A549 (cell line): ENCODE data around the gene PAIP2B. TPM values are rescaled to one million over a fixed set of nuclear protein-coding genes. Genes with fewer than 3 reads are reported as not detected.

Source experiments
- ATAC-seq, 2 experiments: fragments of 200-7000 bp in 1 of 2; fragments of >200 bp in 1 of 2; cut with Nextera tagmentation in 1 of 2; cut with Tn5 transposase in 1 of 2; 3 replicates each; pipeline versions ENCODE4 v1.8.0 to v1.9.1; 2018 to 2020; ENCODE audit warnings: mild to moderate bottlenecking in 1 of 2, moderate library complexity in 1 of 2
- CTCF ChIA-PET: fragments of 300-600 bp; sonication (Branson Sonifier 250); formaldehyde crosslinking; extraction: SDS; loops from one replicate; lab custom pipeline; 2021; ENCODE audit warnings: antibody characterized with exemption, inconsistent platforms; lab: Yijun Ruan, JAX
- POLR2A ChIA-PET: fragments of 350-600 bp; formaldehyde crosslinking; extraction: SDS; loops from one replicate; lab custom pipeline; 2021; ENCODE audit warnings: antibody characterized with exemption, inconsistent platforms; lab: Yijun Ruan, JAX
- DNase-seq, 2 experiments: peaks; one replicate each; pipeline versions ENCODE4 v3.0.0 to v3.0.0-alpha.2; 2011 to 2016; ENCODE audit warnings: low read depth in 1 of 2, low spot score in 1 of 2
- FAIRE-seq: peaks from 2 replicates; lab custom pipeline; 2011; peaks lifted over from hg19 to GRCh38; lab: Jason Lieb, UNC
- H3K27ac ChIP-seq, 2 experiments: fragments of >200 bp; sonication (Bioruptor Twin); formaldehyde crosslinking; 3 replicates each; pipeline ENCODE4 v1.5.1; 2016 to 2017
- H3K4me1 ChIP-seq: fragments of >200 bp; sonication (Bioruptor Twin); formaldehyde crosslinking; 3 replicates; pipeline ENCODE4 v1.6.1; 2016
- H3K4me2 ChIP-seq: fragments of >200 bp; sonication (Bioruptor Twin); formaldehyde crosslinking; 3 replicates; pipeline ENCODE4 v1.6.1; 2016
- H3K4me3 ChIP-seq: fragments of >200 bp; sonication (Bioruptor Twin); formaldehyde crosslinking; 3 replicates; pipeline ENCODE4 v1.5.1; 2016
- H3K9me3 ChIP-seq: fragments of >200 bp; sonication (Bioruptor Twin); formaldehyde crosslinking; 3 replicates; pipeline ENCODE4 v1.6.1; 2016
- CEBPB ChIP-seq, 2 experiments: fragments of >200 bp in 1 of 2; sonication (Bioruptor Twin) in 1 of 2; formaldehyde crosslinking in 1 of 2; IDR thresholded peaks; 2 replicates each; pipeline ENCODE4 v1.6.1; 2012 to 2016
- EHMT2 ChIP-seq: fragments of 200-600 bp; sonication (generic); IDR thresholded peaks from 2 replicates; pipeline ENCODE4 v1.6.1; 2016; ENCODE audit warnings: antibody characterized with exemption, low read depth, mild to moderate bottlenecking, moderate library complexity
- GATA3 ChIP-seq: IDR thresholded peaks from 2 replicates; pipeline ENCODE4 v1.6.1; 2012; ENCODE audit warnings: borderline replicate concordance
- HMGXB4 ChIP-seq: fragments of 250-450 bp; sonication (Bioruptor Pico); IDR thresholded peaks from 2 replicates; pipeline ENCODE4 v1.5.0; 2021; ENCODE audit warnings: mild to moderate bottlenecking, moderate library complexity, borderline replicate concordance
- HOXA7 ChIP-seq: fragments of 250-450 bp; sonication (Bioruptor Pico); IDR thresholded peaks from 2 replicates; pipeline ENCODE4 v1.5.0; 2020; ENCODE audit warnings: mild to moderate bottlenecking, moderate library complexity
- HOXB13 ChIP-seq: fragments of 250-450 bp; sonication (Bioruptor Pico); IDR thresholded peaks from 2 replicates; pipeline ENCODE4 v1.5.0; 2020; ENCODE audit warnings: low read depth, mild to moderate bottlenecking, moderate library complexity
- KDM5A ChIP-seq: fragments of 200-600 bp; sonication (generic); IDR thresholded peaks from 2 replicates; pipeline ENCODE4 v1.6.1; 2016; ENCODE audit warnings: antibody characterized with exemption, mild to moderate bottlenecking
- MYC ChIP-seq: IDR thresholded peaks from 2 replicates; pipeline ENCODE4 v1.6.1; 2012; ENCODE audit warnings: mild to moderate bottlenecking, inconsistent platforms, low read length, improper control_type of control experiment, borderline replicate concordance
- NFE2L2 ChIP-seq: fragments of 150-350 bp; conservative IDR thresholded peaks from 2 replicates; pipeline ENCODE4 v1.6.1; 2014; ENCODE audit warnings: low read length
- NPAS2 ChIP-seq: fragments of 250-450 bp; sonication (Bioruptor Pico); IDR thresholded peaks from 2 replicates; pipeline ENCODE4 v1.8.0; 2022; ENCODE audit warnings: mild to moderate bottlenecking, moderate library complexity, borderline replicate concordance
- NR3C1 ChIP-seq: fragments of >200 bp; sonication (Bioruptor Twin); formaldehyde crosslinking; IDR thresholded peaks from 3 replicates; pipeline ENCODE4 v1.6.1; 2017
- PHF8 ChIP-seq: fragments of 200-600 bp; sonication (generic); IDR thresholded peaks from 2 replicates; pipeline ENCODE4 v1.6.1; 2016; ENCODE audit warnings: low read depth, mild to moderate bottlenecking, antibody characterized with exemption, moderate library complexity, borderline replicate concordance
- RCOR1 ChIP-seq: fragments of 150-350 bp; IDR thresholded peaks from 2 replicates; pipeline ENCODE4 v1.6.1; 2014; ENCODE audit warnings: antibody characterized with exemption, low read length, low read depth
- RNF2 ChIP-seq: fragments of 200-600 bp; sonication (generic); IDR thresholded peaks from 2 replicates; pipeline ENCODE4 v1.6.1; 2016; ENCODE audit warnings: low read depth, mild to moderate bottlenecking, antibody characterized with exemption, moderate library complexity, borderline replicate concordance
- SREBF2 ChIP-seq: fragments of 450-650 bp; IDR thresholded peaks from 2 replicates; pipeline ENCODE4 v1.6.1; 2014; ENCODE audit warnings: mild to moderate bottlenecking, moderate library complexity
- TP53 ChIP-seq: fragments of 250-450 bp; sonication (Bioruptor Pico); IDR thresholded peaks from 2 replicates; pipeline ENCODE4 v1.5.0; 2021; ENCODE audit warnings: mild to moderate bottlenecking, moderate library complexity
- ZC3H11A ChIP-seq: fragments of 450-650 bp; IDR thresholded peaks from 2 replicates; pipeline ENCODE4 v1.6.1; 2014; ENCODE audit warnings: antibody characterized with exemption, mild to moderate bottlenecking
- ZFP36 ChIP-seq: fragments of 450-650 bp; IDR thresholded peaks from 2 replicates; pipeline ENCODE4 v1.6.1; 2014; ENCODE audit warnings: borderline replicate concordance; ENCODE audit not compliant: partially characterized antibody
- ZSCAN20 ChIP-seq: fragments of 250-450 bp; sonication (Bioruptor Pico); IDR thresholded peaks from 2 replicates; pipeline ENCODE4 v1.8.0; 2022; ENCODE audit warnings: mild to moderate bottlenecking, moderate library complexity
- WGBS: methylation state at CpG from one replicate; pipeline ENCODE4 v1.1.6; 2017; ENCODE audit errors: missing lambda C conversion rate; 5-methylcytosine and 5-hydroxymethylcytosine counted together
- polyA plus RNA-seq, 4 experiments: library from polyadenylated mRNA; depleted of rRNA in 3 of 4; stranded (reverse); fragments of >200 nt; fragmentation: RNase III in 1 of 4; extraction: RNeasy Plus Mini Kit Qiagen cat#74134 plus additional on column Dnase treatment in 1 of 4; gene quantifications; 2 replicates in 3 of 4; 3 replicates in 1 of 4; pipeline ENCODE4 v1.2.3, GENCODE V29; 2011 to 2017

Gene PAIP2B
- polyA plus RNA-seq, 2 of the 4 experiments (the other 2 are of a cell fraction): 0.70 to 0.84 TPM

DNA sequence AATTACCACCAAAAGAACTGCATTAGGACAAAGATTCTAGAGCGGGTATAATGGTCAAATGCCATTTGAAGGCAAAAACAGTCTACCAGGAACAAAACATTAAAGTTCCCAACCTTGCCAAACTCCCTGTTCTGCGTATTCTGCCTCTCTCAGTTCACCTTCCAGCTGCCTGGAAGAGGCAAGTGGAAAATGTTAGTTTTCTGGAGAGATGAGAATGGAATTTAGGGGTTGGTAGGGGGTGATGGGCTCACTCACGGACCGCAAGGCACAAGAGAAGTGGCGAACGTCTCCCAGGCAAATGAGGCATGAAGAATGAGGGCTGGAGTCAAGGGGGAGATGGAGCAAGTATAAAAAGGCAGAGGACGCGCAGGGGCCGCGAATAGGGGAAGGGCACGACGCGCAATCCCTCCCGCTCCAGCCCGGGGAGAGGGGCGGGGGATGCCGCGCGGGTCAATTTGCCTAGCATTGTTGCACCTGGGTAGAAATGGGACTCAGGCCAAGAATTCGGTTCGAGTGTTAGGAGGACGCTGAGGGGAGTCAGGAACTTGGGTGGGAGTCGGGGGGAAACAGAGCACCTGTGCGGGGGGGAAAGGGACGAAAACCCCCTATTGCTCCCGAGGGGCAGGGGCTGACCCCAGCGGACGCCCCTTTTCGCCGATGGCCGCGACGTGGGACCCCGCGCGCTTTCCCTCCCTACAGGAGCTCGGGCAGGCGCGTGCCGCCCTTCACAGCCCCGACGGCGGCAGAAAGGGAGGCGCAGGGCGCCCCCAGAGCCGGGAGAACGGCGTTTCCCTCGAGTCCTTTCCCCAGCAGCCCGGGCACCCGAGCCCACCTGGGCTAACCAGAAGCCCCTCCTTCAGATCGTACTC, 573 bp downstream of the PAIP2B start (continued):
- TF ChIP-seq RCOR1 (no peak), MYC (no peak), NPAS2 (CRISPR knock-in tag) (no peak)

GRCh38 chr2:71224935-71225334, 2.0 kb downstream of the PAIP2B start:
- peaks cover 10% of the 10 kb centered on the region; the same call in 2 of the 3 replicates for H3K9me3 ChIP-seq
- no peak for DNase-seq
- H3K4me3 ChIP-seq: no peak overlapping the region
- POLR2A ChIA-PET: no interaction called here
- no peak overlapping the region for H3K27ac ChIP-seq
- no peak for ATAC-seq
- H3K4me2 ChIP-seq: no peak overlapping the region
- CTCF ChIA-PET: interaction anchor here (0.6 to 4.8 kb wide), 18 partner anchors 11 to 1009 kb away, joined by 3 to 54 read pairs (median 6); partner anchors contain the start of gene ZNF638
- peaks cover 5% of the 10 kb centered on the region; the same call in 1 of the 3 replicates for H3K4me1 ChIP-seq
- no peak for TF ChIP-seq RNF2
- TF ChIP-seq NFE2L2: no peak
- no peak for TF ChIP-seq EHMT2
- no peak for TF ChIP-seq PHF8
- no peak for TF ChIP-seq HMGXB4 (CRISPR knock-in tag)
- no peak for TF ChIP-seq MYC
- TF ChIP-seq CEBPB (IDR thresholded peaks at IDR 0.05): no peak
- TF ChIP-seq SREBF2: no peak
- TF ChIP-seq ZSCAN20 (CRISPR knock-in tag): no peak
- no peak for TF ChIP-seq NR3C1
- peak; percentile 63 for FAIRE-seq

GRCh38 chr2:71224457-71224856, 2.4 kb downstream of the PAIP2B start:
- ATAC-seq: no peak
- Histone ChIP-seq H3K4me3 (no peak overlapping the region), H3K4me2 (no peak overlapping the region), H3K9me3 (peaks cover 6% of the 10 kb centered on the region; the same call in 2 of the 3 replicates)
- POLR2A ChIA-PET: interaction anchor here (0.6 to 1.6 kb wide), 2 partner anchors 52 to 107 kb away, joined by 3 to 4 read pairs; partner anchors contain the start of gene ZNF638
- FAIRE-seq: no peak
- no peak for TF ChIP-seq HOXB13 (CRISPR knock-in tag)
- TF ChIP-seq SREBF2: no peak
- TF ChIP-seq GATA3: no peak
- TF ChIP-seq TP53 (CRISPR knock-in tag): no peak
- TF ChIP-seq ZC3H11A: no peak
- no peak for TF ChIP-seq EHMT2
- no peak for TF ChIP-seq HOXA7 (CRISPR knock-in tag)
- no peak for TF ChIP-seq RCOR1
- TF ChIP-seq NFE2L2: no peak
- no peak for TF ChIP-seq ZFP36
- TF ChIP-seq KDM5A: no peak
- TF ChIP-seq, all 56 proteins: peak for 0
- no peak overlapping the region for H3K27ac ChIP-seq
- peaks cover 5% of the 10 kb centered on the region; the same call in 1 of the 3 replicates for H3K4me1 ChIP-seq
- DNase-seq: no peak
- 15% methylated on average over 1 of the region's 1 CpG for WGBS
- CTCF ChIA-PET: interaction anchor here (0.6 to 4.8 kb wide), 32 partner anchors 8 to 1010 kb away, joined by 3 to 54 read pairs (median 5); partner anchors contain the start of gene ZNF638
